GM23338 (cell line): ENCODE results near the gene MTF1. TPM values are rescaled to one million over a fixed set of nuclear protein-coding genes. Genes with fewer than 3 reads are reported as not detected.
"Not testable (repeated sequence)": the region's sequence is repeated elsewhere in the genome, so short reads cannot be mapped to it uniquely, and the experiment has no call there.

Experiments
- ATAC-seq: fragments of 200-7000 bp; cut with Tn5 transposase; 3 replicates; pipeline ENCODE4 v1.9.1; 2020
- DNase-seq: peaks from one replicate; pipeline ENCODE4 v3.0.0-alpha.2; 2015; ENCODE audit warnings: low spot score
- H2AFZ ChIP-seq: fragments of 200-600 bp; sonication (generic); 2 replicates; pipeline ENCODE4 v1.8.0; 2016; ENCODE audit warnings: antibody characterized with exemption, mild to moderate bottlenecking, moderate library complexity
- H3F3A ChIP-seq: fragments of 200-600 bp; sonication (generic); replicated peaks from 2 replicates; pipeline ENCODE4 v1.8.0; 2017; ENCODE audit warnings: antibody characterized with exemption, mixed run types, low read depth
- H3K27ac ChIP-seq: fragments of 200-600 bp; sonication (generic); 2 replicates; pipeline ENCODE4 v1.6.1; 2016; ENCODE audit warnings: low read depth
- H3K27me3 ChIP-seq: fragments of 200-600 bp; sonication (generic); 2 replicates; pipeline ENCODE4 v1.8.0; 2016; ENCODE audit warnings: mild to moderate bottlenecking, mixed run types, moderate library complexity; ENCODE audit not compliant: insufficient read depth
- H3K36me3 ChIP-seq: fragments of 200-600 bp; sonication (generic); 2 replicates; pipeline ENCODE4 v1.8.0; 2016; ENCODE audit warnings: mild to moderate bottlenecking; ENCODE audit not compliant: insufficient read depth
- H3K4me1 ChIP-seq: fragments of 200-600 bp; sonication (generic); 2 replicates; pipeline ENCODE4 v1.8.0; 2016; ENCODE audit warnings: mild to moderate bottlenecking, moderate library complexity; ENCODE audit not compliant: insufficient read depth
- H3K4me2 ChIP-seq: fragments of 200-600 bp; sonication (generic); 2 replicates; pipeline ENCODE4 v1.7.1; 2017; ENCODE audit warnings: mixed run types
- H3K4me3 ChIP-seq: fragments of 200-600 bp; sonication (generic); 2 replicates; pipeline ENCODE4 v1.6.1; 2016; ENCODE audit warnings: mixed run types
- H3K79me2 ChIP-seq: fragments of 200-600 bp; sonication (generic); replicated peaks from 2 replicates; pipeline ENCODE4 v1.8.0; 2017; ENCODE audit warnings: mild to moderate bottlenecking; ENCODE audit not compliant: insufficient read depth
- H3K9me2 ChIP-seq: fragments of 200-600 bp; sonication (generic); 2 replicates; pipeline ENCODE4 v1.8.0; 2017; ENCODE audit not compliant: insufficient read depth
- H4K20me1 ChIP-seq: fragments of 200-600 bp; sonication (generic); replicated peaks from 2 replicates; pipeline ENCODE4 v1.8.0; 2017; ENCODE audit warnings: mild to moderate bottlenecking; ENCODE audit not compliant: insufficient read depth
- H3K27ac Mint-ChIP-seq: 2 replicates; pipeline ENCODE4 v1.8.0; 2020; ENCODE audit warnings: inconsistent platforms, mild to moderate bottlenecking, moderate library complexity, mixed read lengths
- H3K27me3 Mint-ChIP-seq: 3 replicates; pipeline ENCODE4 v1.8.0; 2022; ENCODE audit warnings: low read depth, mild to moderate bottlenecking, moderate library complexity, mixed read lengths, inconsistent platforms; ENCODE audit not compliant: insufficient read depth, poor library complexity
- H3K36me3 Mint-ChIP-seq: 3 replicates; pipeline ENCODE4 v1.8.0; 2021; ENCODE audit warnings: low read depth, mild to moderate bottlenecking, inconsistent platforms, moderate library complexity, mixed read lengths
- H3K4me1 Mint-ChIP-seq: 3 replicates; pipeline ENCODE4 v1.8.0; 2020; ENCODE audit warnings: mild to moderate bottlenecking, inconsistent platforms, mixed read lengths
- H3K4me3 Mint-ChIP-seq: 3 replicates; pipeline ENCODE4 v1.8.0; 2021; ENCODE audit warnings: moderate library complexity, mild to moderate bottlenecking, inconsistent platforms, mixed read lengths
- H3K9me3 Mint-ChIP-seq: 3 replicates; pipeline ENCODE4 v1.8.0; 2020; ENCODE audit warnings: moderate library complexity, mild to moderate bottlenecking, inconsistent platforms, mixed read lengths
- CREB1 ChIP-seq: fragments of 250-450 bp; sonication (Bioruptor Pico); IDR thresholded peaks from 2 replicates; pipeline ENCODE4 v1.5.0; 2020; ENCODE audit warnings: low read depth, mild to moderate bottlenecking, moderate library complexity
- EZH2 ChIP-seq: fragments of 200-600 bp; sonication (generic); IDR thresholded peaks from one replicate; pipeline ENCODE4 v1.8.0; 2017; ENCODE audit warnings: antibody characterized with exemption, mild to moderate bottlenecking, low read depth; ENCODE audit not compliant: unreplicated experiment
- STAT1 ChIP-seq: IDR thresholded peaks from one replicate; pipeline ENCODE4 v1.6.1; 2016; ENCODE audit warnings: antibody characterized with exemption; ENCODE audit not compliant: unreplicated experiment
- ZNF114 ChIP-seq: fragments of 250-450 bp; sonication (Bioruptor Pico); IDR thresholded peaks from 2 replicates; pipeline ENCODE4 v1.5.0; 2020; ENCODE audit warnings: mild to moderate bottlenecking, moderate library complexity
- ZNF331 ChIP-seq: fragments of 250-450 bp; sonication (Bioruptor Pico); IDR thresholded peaks from 2 replicates; pipeline ENCODE4 v1.5.0; 2020; ENCODE audit warnings: low read depth, mild to moderate bottlenecking, moderate library complexity
- polyA plus RNA-seq: library from polyadenylated mRNA; unstranded; fragments of >200 nt; fragmentation: Nextera tagmentation; extraction: Ambion mirVana; gene quantifications from 2 replicates; pipeline ENCODE4 v1.2.1, GENCODE V29; 2016
- total RNA-seq: library from RNA; depleted of rRNA; stranded (reverse); fragments of >200 nt; shearing (Covaris generic); gene quantifications from 2 replicates; pipeline ENCODE4 v1.2.3, GENCODE V29; 2014

Gene MTF1
- total and polyA plus RNA-seq, 2 experiments from 2014 or later = 4.5 to 5.6 TPM

GRCh38 chr1:37901893-37902225 is 42.5 kb upstream of the MTF1 start:
- Histone ChIP-seq H3K36me3 (no peaks in the 10 kb centered on the region; the same call in 1 of the 2 replicates), H2AFZ (no peak overlapping the region), H3K4me3 (no peak overlapping the region), H4K20me1 (no peaks in the 10 kb centered on the region), H3K27me3 (no peaks in the 10 kb centered on the region), H3K9me2 (no peaks in the 10 kb centered on the region), H3F3A (no peaks in the 10 kb centered on the region), H3K4me2 (no peak overlapping the region), H3K79me2 (0 out of 2 replicates have a peak, but pooled peaks cover 3% of the 10 kb centered on the region), H3K27ac (no peak overlapping the region; the same call in 1 of the 2 replicates), H3K4me1 (no peaks in the 10 kb centered on the region)
- peaks cover 4% of the 10 kb centered on the region for H3K27me3 Mint-ChIP-seq
- H3K4me1 Mint-ChIP-seq = no peaks in the 10 kb centered on the region
- no peak overlapping the region for H3K4me3 Mint-ChIP-seq
- H3K27ac Mint-ChIP-seq = no peak overlapping the region
- H3K36me3 Mint-ChIP-seq = peaks cover 33% of the 10 kb centered on the region
- TF ChIP-seq CREB1 (CRISPR knock-in tag) = no peak
- peaks cover 20% of the 10 kb centered on the region for H3K9me3 Mint-ChIP-seq
- ATAC-seq = no peak
- no peak for DNase-seq

- H3K79me2 ChIP-seq = 0 out of 2 replicates have a peak, but pooled peaks cover 3% of the 10 kb centered on the region
- peaks cover 4% of the 10 kb centered on the region for H3K27me3 Mint-ChIP-seq
- no peak overlapping the region for H3K27ac Mint-ChIP-seq
- no peak overlapping the region; the same call in 1 of the 2 replicates for H3K27ac ChIP-seq
- H3K4me3 Mint-ChIP-seq = no peak overlapping the region
- H3K27me3 ChIP-seq = no peaks in the 10 kb centered on the region
- no peaks in the 10 kb centered on the region for H4K20me1 ChIP-seq
- no peak overlapping the region for H2AFZ ChIP-seq
- H3K36me3 ChIP-seq = no peaks in the 10 kb centered on the region; the same call in 1 of the 2 replicates
- peaks cover 16% of the 10 kb centered on the region for H3K9me3 Mint-ChIP-seq
- ATAC-seq (no peak), DNase-seq (no peak)
- no peaks in the 10 kb centered on the region for H3K9me2 ChIP-seq
- no peaks in the 10 kb centered on the region for H3F3A ChIP-seq
- H3K4me1 Mint-ChIP-seq = no peaks in the 10 kb centered on the region
- H3K36me3 Mint-ChIP-seq = peaks cover 31% of the 10 kb centered on the region
- H3K4me1 ChIP-seq = no peaks in the 10 kb centered on the region
- TF ChIP-seq STAT1 = no peak
- TF ChIP-seq CREB1 (CRISPR knock-in tag) = no peak
- TF ChIP-seq ZNF114 (CRISPR knock-in tag) = no peak
- TF ChIP-seq ZNF331 (CRISPR knock-in tag) = no peak
- no peak overlapping the region for H3K4me2 ChIP-seq
- H3K4me3 ChIP-seq = no peak overlapping the region
These were observed 42.0 kb upstream of the MTF1 start for GRCh38 chr1:37901191-37901892.

- H3K27me3 Mint-ChIP-seq, H3K36me3 ChIP-seq, H4K20me1 ChIP-seq, H2AFZ ChIP-seq, H3K27ac Mint-ChIP-seq, H3K9me2 ChIP-seq, H3K4me3 Mint-ChIP-seq, H3K4me3 ChIP-seq, H3F3A ChIP-seq, H3K27me3 ChIP-seq, H3K4me2 ChIP-seq, H3K27ac ChIP-seq, H3K4me1 ChIP-seq, H3K79me2 ChIP-seq, ATAC-seq, DNase-seq, H3K9me3 Mint-ChIP-seq, H3K4me1 Mint-ChIP-seq: not testable (repeated sequence)
- H3K36me3 Mint-ChIP-seq = peaks cover 28% of the 10 kb centered on the region
These were observed 38.2 kb upstream of the MTF1 start for GRCh38 chr1:37897563-37897962.

- peaks cover 2% of the 10 kb centered on the region for H3K27me3 Mint-ChIP-seq
- no peak overlapping the region for H3K27ac Mint-ChIP-seq
- no peak overlapping the region for H3K27ac ChIP-seq
- no peak overlapping the region for H2AFZ ChIP-seq
- peaks cover 23% of the 10 kb centered on the region; the same call in 2 of the 3 replicates for H3K36me3 Mint-ChIP-seq
- H3K79me2 ChIP-seq = no peaks in the 10 kb centered on the region; the same call in 1 of the 2 replicates
- H3K27me3 ChIP-seq = no peaks in the 10 kb centered on the region
- H3K4me3 ChIP-seq = no peak overlapping the region
- DNase-seq = no peak
- no peaks in the 10 kb centered on the region for H3K4me1 Mint-ChIP-seq
- no peak overlapping the region for H3K4me3 Mint-ChIP-seq
- no peaks in the 10 kb centered on the region for H3K4me1 ChIP-seq
- no peaks in the 10 kb centered on the region for H3K9me2 ChIP-seq
- H3F3A ChIP-seq = no peaks in the 10 kb centered on the region
- ATAC-seq = no peak
- no peaks in the 10 kb centered on the region; the same call in 1 of the 2 replicates for H4K20me1 ChIP-seq
- no peak overlapping the region for H3K4me2 ChIP-seq
- H3K36me3 ChIP-seq = peaks cover 7% of the 10 kb centered on the region
- peaks cover 8% of the 10 kb centered on the region for H3K9me3 Mint-ChIP-seq
- no peak for TF ChIP-seq EZH2
These were observed 34.3 kb upstream of the MTF1 start for GRCh38 chr1:37893673-37894072.
